ENCODE measurements around the gene ENKD1. TPM values are rescaled to one million over a fixed set of nuclear protein-coding genes. Genes with fewer than 3 reads are reported as not detected.
A peak's percentile ranks its signal among the peaks of the same experiment; 100 is the strongest.

The ENKD1 gene
- total and polyA plus RNA-seq, 2 of the 13 experiments (the other 11 are each of a cell fraction or from before 2014, with no cell fraction given) = 10.8 to 20.8 TPM

GRCh38 chr16:67666559-67667452, at the start of gene ENKD1, which contains the start of gene C16orf86 (continued):
- TF ChIP-seq ZBTB4 (CRISPR knock-in tag; IDR thresholded peaks at IDR 0.05; ENCODE audit: borderline replicate concordance) = no peak
- no peak for TF ChIP-seq ZFP36L2 (CRISPR knock-in tag; IDR thresholded peaks at IDR 0.05)
- no peak for TF ChIP-seq PBX2 (CRISPR knock-in tag; IDR thresholded peaks at IDR 0.05)
- peak; percentile 94 for TF ChIP-seq ZNF501 (CRISPR knock-in tag; IDR thresholded peaks at IDR 0.05)
- no peak for TF ChIP-seq HNF4G (IDR thresholded peaks at IDR 0.05; ENCODE audit: borderline replicate concordance, low read depth, low read length)
- TF ChIP-seq HNF4G (CRISPR knock-in tag; IDR thresholded peaks at IDR 0.05; ENCODE audit: borderline replicate concordance, low read depth) = peak; percentile 16; the same call in 1 of the 2 replicates
- TF ChIP-seq RCOR2 (CRISPR knock-in tag; IDR thresholded peaks at IDR 0.05) = no peak
- peak; percentile 37; the same call in 1 of the 2 replicates for TF ChIP-seq TGIF2 (CRISPR knock-in tag; IDR thresholded peaks at IDR 0.05)
- peak; percentile 38; the same call in 1 of the 2 replicates for TF ChIP-seq ZNF891 (CRISPR knock-in tag; IDR thresholded peaks at IDR 0.05)
- peak; percentile 10 to 58; a peak in 2 of 4 replicates for TF ChIP-seq HMGXB4 (CRISPR knock-in tag; IDR thresholded peaks at IDR 0.05; ENCODE audit: borderline replicate concordance in 1 of 2, low read depth in 1 of 2)
- TF ChIP-seq ELF4 (CRISPR knock-in tag; IDR thresholded peaks at IDR 0.05; ENCODE audit: borderline replicate concordance) = no peak; the same call in 1 of the 2 replicates
- peak; percentile 18; the same call in 1 of the 2 replicates for TF ChIP-seq FOSL2 (CRISPR knock-in tag; IDR thresholded peaks at IDR 0.05)
- peak; percentile 77; the same call in 1 of the 2 replicates for TF ChIP-seq RXRA (CRISPR knock-in tag; IDR thresholded peaks at IDR 0.05)
- TF ChIP-seq MYNN (CRISPR knock-in tag; IDR thresholded peaks at IDR 0.05; ENCODE audit: low read depth) = no peak; the same call in 1 of the 2 replicates
- TF ChIP-seq RXRB (CRISPR knock-in tag; IDR thresholded peaks at IDR 0.05; ENCODE audit: borderline replicate concordance) = 0 out of 2 replicates have a peak, but pooled peaks have one; percentile 31
- TF ChIP-seq ZNF274 (CRISPR knock-in tag; IDR thresholded peaks at IDR 0.05) = 0 out of 2 replicates have a peak, but pooled peaks have one; percentile 58
- TF ChIP-seq ZSCAN9 (CRISPR knock-in tag; IDR thresholded peaks at IDR 0.05; ENCODE audit: borderline replicate concordance) = no peak
- no peak for TF ChIP-seq ZNF556 (CRISPR knock-in tag; IDR thresholded peaks at IDR 0.05; ENCODE audit: borderline replicate concordance)
- no peak; the same call in 1 of the 2 replicates for TF ChIP-seq PAWR (CRISPR knock-in tag; IDR thresholded peaks at IDR 0.05; ENCODE audit: borderline replicate concordance)
- TF ChIP-seq CREM (IDR thresholded peaks at IDR 0.05) = peak; percentile 74
- TF ChIP-seq CREM (CRISPR knock-in tag; IDR thresholded peaks at IDR 0.05) = no peak
- TF ChIP-seq CREB3 (CRISPR knock-in tag; IDR thresholded peaks at IDR 0.05) = no peak
- peak; percentile 76 for TF ChIP-seq RBFOX2 (IDR thresholded peaks at IDR 0.05; ENCODE audit: low read depth, low read length)

All from HepG2 (cell line).